Subcutaneous adipose tissue (tissue), 4 donors: ENCODE data around the gene OR6C75. TPM values are rescaled to one million over a fixed set of nuclear protein-coding genes. Genes with fewer than 3 reads are reported as not detected.

Experiments
- CTCF ChIP-seq: fragments of 450-650 bp; IDR thresholded peaks from one replicate; pipeline ENCODE4 v1.5.1; 2016; ENCODE audit warnings: low read depth, mild to moderate bottlenecking, control low read depth, antibody characterized with exemption, moderate library complexity
- total RNA-seq, 4 donors: library from RNA; depleted of rRNA; stranded (reverse); fragments of >200 nt; gene quantifications; one replicate each; pipeline ENCODE4 v1.1.0, GENCODE V29; 2016

The OR6C75 gene
- total RNA-seq, 4 donors from 2014 or later = not detected

- TF ChIP-seq CTCF = no peak
Measured at GRCh38 chr12:55385891-55386290, 23.1 kb downstream of the OR6C75 start.

- TF ChIP-seq CTCF = no peak
Measured at GRCh38 chr12:55392032-55392795, 29.4 kb downstream of the OR6C75 start.

- TF ChIP-seq CTCF = no peak
Measured at GRCh38 chr12:55396326-55396725, 33.6 kb downstream of the OR6C75 start.

- no peak for TF ChIP-seq CTCF
Measured at GRCh38 chr12:55400229-55400628, 37.5 kb downstream of the OR6C75 start, which contains the start of gene OR6C65. Gene OR6C65 (plus strand): TSS chr12:55400529. CDS start chr12:55400529, 0 bp downstream.

- no peak for TF ChIP-seq CTCF
Measured at GRCh38 chr12:55407866-55408265, 45.1 kb downstream of the OR6C75 start.

- TF ChIP-seq CTCF = no peak
Measured at GRCh38 chr12:55416961-55417360, 54.2 kb downstream of the OR6C75 start.

Other genes with a start within 250 kb of the OR6C75 start
- not detected for gene OR9K2, start 236.6 kb upstream of the OR6C75 start, total RNA-seq
- gene OR10A7, start 141.9 kb upstream of the OR6C75 start, total RNA-seq = not detected
- gene OR6C74, start 118.4 kb upstream of the OR6C75 start, total RNA-seq = not detected
- not detected for gene OR6C6, start 66.4 kb upstream of the OR6C75 start, total RNA-seq
- gene OR6C1, start 48.6 kb upstream of the OR6C75 start, total RNA-seq = not detected
- gene OR6C3, start 32.2 kb upstream of the OR6C75 start, total RNA-seq = not detected
- gene OR6C65, start 37.6 kb downstream of the OR6C75 start, total RNA-seq = not detected
- gene OR6C76, start 63.3 kb downstream of the OR6C75 start, total RNA-seq = not detected
- gene OR6C2, start 81.1 kb downstream of the OR6C75 start, total RNA-seq = not detected
- gene OR6C70, start 107.2 kb downstream of the OR6C75 start, total RNA-seq = not detected
- gene OR6C68, start 129.4 kb downstream of the OR6C75 start, total RNA-seq = not detected
- gene OR6C4, start 186.6 kb downstream of the OR6C75 start, total RNA-seq = not detected
- gene OR2AP1, start 209.5 kb downstream of the OR6C75 start, total RNA-seq = not detected